Thymus (tissue), 11 donors: ENCODE measurements around the gene MRPL46. TPM values are rescaled to one million over a fixed set of nuclear protein-coding genes. Genes with fewer than 3 reads are reported as not detected.

Experiments used
- DNase-seq, 9 donors: peaks; one replicate each; pipeline ENCODE4 v3.0.0-alpha.2; 2013; ENCODE audit warnings: low spot score in 9 of 9, low read depth in 6 of 9, missing footprints in 1 of 9
- H3K27ac ChIP-seq, 2 donors: one replicate each; pipeline ENCODE4 v1.5.1; 2013; ENCODE audit warnings: control low read depth in 1 of 2, low read depth in 1 of 2, low read length in 1 of 2, mild to moderate bottlenecking in 1 of 2, moderate library complexity in 1 of 2
- H3K27me3 ChIP-seq, 2 donors: one replicate each; pipeline ENCODE4 v1.5.1; 2013; ENCODE audit warnings: low read length in 1 of 2; ENCODE audit not compliant: control insufficient read depth in 2 of 2, insufficient read depth in 1 of 2
- H3K36me3 ChIP-seq, 2 donors: one replicate each; pipeline ENCODE4 v1.5.1; 2013; ENCODE audit warnings: low read length in 1 of 2, mild to moderate bottlenecking in 1 of 2, moderate library complexity in 1 of 2; ENCODE audit not compliant: control insufficient read depth in 2 of 2, insufficient read depth in 2 of 2
- H3K4me1 ChIP-seq, 2 donors: one replicate each; pipeline ENCODE4 v1.5.1; 2013; ENCODE audit warnings: low read length in 2 of 2; ENCODE audit not compliant: control insufficient read depth in 2 of 2, insufficient read depth in 2 of 2
- H3K4me3 ChIP-seq, 2 donors: one replicate each; pipeline ENCODE4 v1.5.1; 2013; ENCODE audit warnings: low read length in 2 of 2, control low read depth in 1 of 2, mild to moderate bottlenecking in 1 of 2
- H3K9me3 ChIP-seq, 2 donors: one replicate each; pipeline ENCODE4 v1.5.1; 2013; ENCODE audit warnings: low read length in 1 of 2, mild to moderate bottlenecking in 1 of 2; ENCODE audit not compliant: control insufficient read depth in 2 of 2, insufficient read depth in 1 of 2
- WGBS: extraction: QIAGEN DNeasy Blood & Tissue Kit; methylation state at CpG from one replicate; pipeline ENCODE4 v1.1.7; 2013; 5-methylcytosine and 5-hydroxymethylcytosine counted together
- polyA plus RNA-seq: library from polyadenylated mRNA; stranded (reverse); fragments of 200-250 nt; gene quantifications from one replicate; pipeline ENCODE4 v1.2.3, GENCODE V29; 2013
- total RNA-seq: library from RNA; stranded (reverse); fragments of 120-200 nt; gene quantifications from one replicate; pipeline ENCODE4 v1.2.4, GENCODE V29; 2013
- donor health status: healthy.

MRPL46 gene
- total and polyA plus RNA-seq, 2 donors, result 29.7 to 31.7 TPM

DNA sequence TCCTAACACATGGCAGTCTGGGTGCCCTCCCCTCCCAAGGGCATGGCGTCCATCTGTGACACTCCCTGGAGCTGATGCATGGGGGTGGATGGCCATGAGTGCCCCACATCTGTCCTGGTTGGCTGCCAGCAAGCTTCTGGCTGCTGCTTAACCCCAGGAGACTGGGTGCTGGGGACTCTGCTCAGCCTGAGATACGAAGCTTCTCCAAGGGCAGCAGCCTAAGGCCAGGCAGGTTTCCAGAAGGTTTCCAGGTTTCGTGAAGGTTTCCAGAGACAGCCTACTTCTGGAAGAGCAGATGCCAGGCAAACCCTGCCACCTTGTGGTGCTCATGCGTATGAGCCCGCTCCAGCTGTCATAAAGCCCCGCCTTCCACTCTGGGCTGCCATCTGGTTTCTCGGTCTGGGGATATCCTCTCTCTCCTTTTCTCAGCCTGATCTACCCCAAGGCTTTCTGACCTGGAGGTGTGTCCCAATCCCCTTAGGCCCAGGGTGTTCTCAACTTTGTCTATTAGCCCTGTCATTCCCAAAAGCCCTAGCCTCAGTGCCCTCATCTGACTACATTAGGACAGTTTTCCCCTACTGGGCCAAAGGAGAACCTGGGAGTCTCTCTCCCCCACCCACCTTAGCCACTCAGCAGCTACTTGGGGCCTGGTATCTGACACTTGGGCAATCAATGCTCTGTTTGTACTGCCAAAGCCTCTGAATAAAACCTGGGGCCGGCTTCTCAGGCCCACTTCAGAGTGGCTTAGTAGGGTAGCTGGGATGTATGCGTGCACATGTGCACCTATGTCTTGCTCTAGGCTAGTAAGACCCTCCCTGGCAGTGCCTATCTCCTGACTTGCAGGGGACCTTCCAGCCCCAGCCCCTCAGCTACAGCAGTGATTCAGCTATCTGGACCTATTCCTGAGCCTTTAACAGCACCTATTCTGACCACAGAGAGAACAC lies 12.0 kb downstream of the MRPL46 start:
- peaks cover 21 to 29% of the 10 kb centered on the region in 2 donors for H3K36me3 ChIP-seq
- no peak overlapping the region for H3K27ac ChIP-seq
- no peaks in the 10 kb centered on the region for H3K9me3 ChIP-seq
- no peaks in the 10 kb centered on the region for H3K27me3 ChIP-seq
- peak; percentile 38 to 83 (median 70) for DNase-seq
- WGBS, result 34% methylated on average over 9 of the region's 9 CpGs
- peaks cover 0 to 11% of the 10 kb centered on the region in 2 donors for H3K4me1 ChIP-seq
- no peak overlapping the region for H3K4me3 ChIP-seq

- peaks cover 12 to 20% of the 10 kb centered on the region in 2 donors for H3K36me3 ChIP-seq
- WGBS, result 21% methylated on average over 1 of the region's 1 CpG
- peaks cover 3 to 14% of the 10 kb centered on the region in 2 donors for H3K4me1 ChIP-seq
- DNase-seq, result no peak
- no peak overlapping the region for H3K4me3 ChIP-seq
- no peaks in the 10 kb centered on the region for H3K9me3 ChIP-seq
- H3K27ac ChIP-seq, result no peak overlapping the region
- no peaks in the 10 kb centered on the region for H3K27me3 ChIP-seq
These were observed 13.0 kb downstream of the MRPL46 start for GRCh38 chr15:88454236-88454635.

DNA sequence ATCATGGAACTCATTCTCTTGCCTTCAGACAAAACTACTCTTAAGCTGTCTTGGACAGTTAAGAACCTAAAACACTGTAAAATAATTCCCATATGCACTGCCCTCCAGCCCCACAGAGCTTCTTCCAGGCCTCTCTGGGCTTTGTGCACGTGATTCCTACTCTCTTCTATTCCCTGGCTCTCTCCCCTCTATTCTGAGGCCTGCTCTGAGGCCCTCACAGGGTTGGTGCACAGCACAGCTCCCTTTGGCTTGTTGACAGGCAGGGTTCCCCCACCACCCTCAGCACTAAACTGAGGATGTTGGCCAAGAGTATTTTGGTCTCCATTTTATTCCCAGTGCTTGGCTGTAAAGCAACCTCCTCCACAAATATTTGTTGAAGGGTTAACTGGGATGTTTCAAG lies 13.5 kb downstream of the MRPL46 start:
- H3K27me3 ChIP-seq, result no peaks in the 10 kb centered on the region
- WGBS, result 71% methylated on average over 1 of the region's 1 CpG
- peaks cover 3 to 14% of the 10 kb centered on the region in 2 donors for H3K4me1 ChIP-seq
- no peak overlapping the region for H3K27ac ChIP-seq
- peaks cover 8 to 14% of the 10 kb centered on the region in 2 donors for H3K36me3 ChIP-seq
- H3K9me3 ChIP-seq, result no peaks in the 10 kb centered on the region
- no peak for DNase-seq
- H3K4me3 ChIP-seq, result no peak overlapping the region

DNA sequence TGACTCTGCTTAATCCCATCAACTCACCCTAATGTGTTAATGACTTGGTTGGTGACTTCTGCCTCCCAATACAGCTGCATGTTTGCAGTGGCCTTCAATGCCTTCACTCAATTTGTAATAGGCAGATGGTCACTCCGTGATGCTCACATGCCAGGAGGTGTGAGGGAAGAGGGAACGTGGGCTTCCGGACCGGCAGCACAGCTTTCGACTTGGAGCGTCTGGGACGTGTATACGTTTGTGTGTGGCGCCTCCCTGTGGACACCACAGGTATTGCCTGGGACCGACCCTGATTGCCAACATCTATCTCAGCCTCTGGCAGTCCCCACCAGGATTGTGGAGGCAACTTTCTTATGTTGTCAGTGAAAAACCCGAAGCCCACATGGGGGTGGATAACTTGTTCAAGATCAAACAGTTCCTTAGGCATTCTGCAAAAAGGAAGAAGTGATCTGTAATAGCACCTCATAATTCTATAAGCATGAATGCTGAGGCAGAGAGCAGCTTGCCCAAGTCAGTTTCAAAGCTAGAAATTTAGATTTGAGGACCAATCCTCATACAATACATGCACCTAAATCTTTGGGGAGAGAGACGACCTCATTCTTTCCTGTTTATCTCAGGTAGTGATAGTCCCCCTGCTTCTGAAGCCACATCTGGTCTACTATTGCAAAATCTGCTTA lies 16.9 kb downstream of the MRPL46 start:
- Histone ChIP-seq H3K27ac (no peak overlapping the region), H3K9me3 (no peaks in the 10 kb centered on the region), H3K4me3 (no peak overlapping the region), H3K4me1 (peaks cover 3 to 15% of the 10 kb centered on the region in 2 donors), H3K27me3 (no peaks in the 10 kb centered on the region), H3K36me3 (no peaks in the 10 kb centered on the region)
- peak; percentile 54 to 92 (median 81) for DNase-seq
- WGBS, result 5% methylated on average over 12 of the region's 12 CpGs

- Histone ChIP-seq H3K9me3 (no peaks in the 10 kb centered on the region), H3K27ac (no peak overlapping the region), H3K4me3 (no peak overlapping the region), H3K36me3 (no peaks in the 10 kb centered on the region), H3K27me3 (no peaks in the 10 kb centered on the region), H3K4me1 (peaks cover 3 to 9% of the 10 kb centered on the region in 2 donors)
- DNase-seq, result peak in 1 of 9 donors; percentile 13
- WGBS, result 96% methylated on average over 8 of the region's 8 CpGs
These were observed 17.6 kb downstream of the MRPL46 start for GRCh38 chr15:88449581-88449980.

DNA sequence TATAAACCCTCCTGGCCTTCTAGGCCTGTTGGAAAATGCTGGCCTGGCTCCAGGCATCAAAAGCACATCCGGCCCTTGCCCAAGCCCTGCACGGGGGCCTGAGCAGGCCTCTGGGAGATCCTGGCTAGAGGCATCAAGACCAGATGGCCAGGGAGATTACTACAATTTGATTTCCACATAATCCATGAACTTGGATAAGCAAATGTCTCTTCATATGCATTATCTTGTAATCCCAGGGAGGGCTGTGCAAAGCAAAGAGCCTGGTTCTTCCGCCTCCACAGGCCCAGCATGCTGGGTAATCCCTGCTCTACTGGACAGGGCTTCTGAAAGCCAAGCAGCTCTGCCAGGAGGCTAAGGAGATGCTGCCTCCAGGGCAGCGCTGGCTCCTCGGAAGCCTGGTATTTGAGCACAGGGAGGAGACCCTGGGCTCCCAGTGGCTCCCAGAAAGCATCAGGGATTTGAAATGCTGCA lies 18.2 kb downstream of the MRPL46 start:
- peaks cover 3 to 8% of the 10 kb centered on the region in 2 donors for H3K4me1 ChIP-seq
- no peak overlapping the region for H3K27ac ChIP-seq
- no peak for DNase-seq
- no peaks in the 10 kb centered on the region for H3K27me3 ChIP-seq
- no peak overlapping the region for H3K4me3 ChIP-seq
- no peaks in the 10 kb centered on the region for H3K36me3 ChIP-seq
- WGBS, result 87% methylated on average over 5 of the region's 5 CpGs
- H3K9me3 ChIP-seq, result no peaks in the 10 kb centered on the region

DNA sequence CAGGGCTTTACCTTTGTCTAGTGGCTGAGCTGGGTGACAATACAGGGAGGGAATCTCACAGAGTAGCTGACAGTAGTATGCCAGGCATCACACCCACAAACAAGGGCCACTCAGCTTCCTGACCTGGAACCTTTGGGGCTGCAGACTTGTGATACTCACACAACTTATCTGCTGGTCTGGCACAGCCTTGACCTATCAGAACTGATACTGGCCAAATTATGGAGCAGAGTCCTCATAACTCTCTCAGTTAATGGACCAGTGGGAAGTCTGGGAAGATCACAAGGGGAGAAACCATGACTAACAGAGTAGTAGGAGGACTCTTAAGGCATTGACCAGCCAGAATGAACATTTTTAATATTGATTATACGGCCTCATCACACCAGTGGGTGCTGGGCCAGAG lies 19.4 kb downstream of the MRPL46 start:
- Histone ChIP-seq H3K9me3 (no peaks in the 10 kb centered on the region), H3K4me1 (peaks cover 3 to 8% of the 10 kb centered on the region in 2 donors), H3K27me3 (no peaks in the 10 kb centered on the region), H3K27ac (no peak overlapping the region), H3K36me3 (no peaks in the 10 kb centered on the region), H3K4me3 (no peak overlapping the region)
- DNase-seq, result no peak
- WGBS, result 88% methylated on average over 1 of the region's 1 CpG

GRCh38 chr15:88447206-88447605 lies 20.0 kb downstream of the MRPL46 start:
- H3K36me3 ChIP-seq, result no peaks in the 10 kb centered on the region
- no peak overlapping the region for H3K4me3 ChIP-seq
- no peaks in the 10 kb centered on the region for H3K9me3 ChIP-seq
- no peak for DNase-seq
- H3K27me3 ChIP-seq, result no peaks in the 10 kb centered on the region
- no peak overlapping the region for H3K27ac ChIP-seq
- WGBS, result 83% methylated on average over 1 of the region's 1 CpG
- peaks cover 3 to 8% of the 10 kb centered on the region in 2 donors for H3K4me1 ChIP-seq
